Tibial artery (tissue), 4 donors: ENCODE measurements around the gene BEND5.

Source experiments
- DNase-seq, 2 donors: peaks; one replicate each; pipeline ENCODE4 v3.0.0-alpha.2; 2019
- H3K27ac ChIP-seq, 2 donors: fragments of 200-600 bp; sonication (generic) in 1 of 2; 1 replicate in 1 of 2; 2 replicates in 1 of 2; pipeline ENCODE4 v1.5.1; 2018 to 2019; ENCODE audit warnings: mild to moderate bottlenecking in 1 of 2
- H3K27me3 ChIP-seq, 2 donors: fragments of 200-600 bp; sonication (generic) in 1 of 2; one replicate each; pipeline versions ENCODE4 v1.5.1 to v1.6.0; 2016 to 2019
- H3K36me3 ChIP-seq, 3 donors: fragments of 200-600 bp; sonication (generic) in 2 of 3; one replicate each; pipeline ENCODE4 v1.5.1; 2016 to 2019; ENCODE audit warnings: mild to moderate bottlenecking in 2 of 3
- H3K4me1 ChIP-seq, 4 donors: fragments of 200-600 bp; sonication (generic) in 2 of 4; 1 replicate in 3 of 4; 2 replicates in 1 of 4; pipeline ENCODE4 v1.5.1; 2016 to 2019
- H3K4me3 ChIP-seq, 2 donors: fragments of 200-600 bp; sonication (generic) in 1 of 2; 1 replicate in 1 of 2; 2 replicates in 1 of 2; pipeline ENCODE4 v1.5.1; 2018 to 2019; ENCODE audit warnings: mild to moderate bottlenecking in 2 of 2
- H3K9me3 ChIP-seq, 3 donors: fragments of 200-600 bp; sonication (generic) in 1 of 3; one replicate each; pipeline ENCODE4 v1.5.1; 2016 to 2019
- CTCF ChIP-seq, 2 experiments: fragments of 200-600 bp in 1 of 2; fragments of 450-650 bp in 1 of 2; IDR thresholded peaks; one replicate each; pipeline ENCODE4 v1.5.1; 2017 to 2019; ENCODE audit warnings: antibody characterized with exemption in 2 of 2, mild to moderate bottlenecking in 1 of 2, moderate library complexity in 1 of 2
- intact Hi-C: fragments of 100-400 bp; cut with DNase I; formaldehyde crosslinking; loops from one replicate; pipeline ENCODE4 v1.15.0; 2023; ENCODE audit warnings: low total_unique reads

BEND5 gene

GRCh38 chr1:48697066-48697707 is 79.5 kb downstream of the BEND5 start:
- TF ChIP-seq CTCF (IDR thresholded peaks at IDR 0.05) = peak; percentile 78 to 92
- no peaks in the 10 kb centered on the region for H3K9me3 ChIP-seq
- peaks cover 0 to 7% of the 10 kb centered on the region in 2 donors for H3K27me3 ChIP-seq
- no peak overlapping the region for H3K4me3 ChIP-seq
- H3K36me3 ChIP-seq = no peaks in the 10 kb centered on the region
- intact Hi-C loops = loop anchor here (2.0 to 5.0 kb wide), 2 partner anchors 20 to 590 kb away; no protein-coding TSS in a partner anchor
- H3K4me1 ChIP-seq = no peaks in the 10 kb centered on the region
- DNase-seq = peak; percentile 54 to 74
- no peak overlapping the region for H3K27ac ChIP-seq

DNA sequence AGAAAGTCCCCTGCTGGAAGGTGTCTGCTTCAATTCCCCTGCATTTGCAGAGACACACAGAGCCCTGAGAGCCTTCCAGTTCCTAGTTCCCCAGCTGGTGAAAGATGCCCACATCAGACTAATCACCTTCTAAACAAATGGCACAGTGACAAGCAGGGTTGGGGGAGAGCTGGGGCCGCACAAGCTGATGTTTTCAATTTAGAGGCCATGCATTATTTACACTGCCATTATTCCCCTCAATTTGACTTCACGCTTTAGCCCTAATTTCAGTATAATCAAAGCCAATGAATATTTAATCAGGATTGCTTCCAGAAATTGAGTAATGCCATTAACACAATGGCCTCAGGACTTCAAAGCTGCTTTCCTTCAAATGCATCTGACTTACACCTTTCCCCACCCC is 81.5 kb downstream of the BEND5 start:
- no peaks in the 10 kb centered on the region for H3K9me3 ChIP-seq
- H3K36me3 ChIP-seq = no peaks in the 10 kb centered on the region
- H3K4me1 ChIP-seq = no peaks in the 10 kb centered on the region
- no peak overlapping the region for H3K27ac ChIP-seq
- TF ChIP-seq CTCF (IDR thresholded peaks at IDR 0.05) = no peak
- no peak overlapping the region for H3K4me3 ChIP-seq
- peaks cover 0 to 7% of the 10 kb centered on the region in 2 donors for H3K27me3 ChIP-seq
- intact Hi-C loops = loop anchor here (5.0 kb wide), 1 partner anchor 588 kb away; no protein-coding TSS in a partner anchor
- DNase-seq = no peak

DNA sequence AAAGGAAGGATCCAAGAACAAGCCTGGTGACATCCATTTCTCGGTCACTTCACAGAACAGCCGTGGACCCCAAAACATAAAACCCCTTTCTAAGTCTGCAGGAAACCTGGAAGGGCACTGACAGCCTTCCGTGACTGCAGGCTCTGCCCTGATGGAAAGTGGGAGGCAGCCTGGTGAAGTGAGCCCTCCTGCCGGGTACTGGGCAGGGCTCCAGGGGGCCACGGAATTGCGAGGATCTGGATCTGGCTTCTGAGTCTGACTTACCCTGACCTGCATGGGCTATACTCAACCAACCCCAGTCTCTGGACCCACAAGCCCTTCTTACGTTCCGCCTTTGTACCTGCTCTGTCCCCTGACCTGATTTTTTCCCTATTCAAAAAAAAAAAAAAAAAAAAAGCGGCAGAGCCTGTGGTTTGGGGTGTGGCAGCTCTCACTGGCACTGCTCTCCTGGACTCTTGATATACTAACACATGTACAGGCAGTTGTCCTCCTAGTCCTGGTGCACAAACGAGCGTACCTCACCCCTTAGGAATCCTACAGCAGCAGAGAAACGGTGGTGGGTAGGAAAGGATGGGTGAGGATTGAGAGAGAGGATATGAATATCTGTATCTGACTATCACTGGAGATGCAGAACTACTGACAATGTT is 82.9 kb downstream of the BEND5 start:
- Histone ChIP-seq H3K27me3 (peaks cover 0 to 5% of the 10 kb centered on the region in 2 donors), H3K4me1 (no peaks in the 10 kb centered on the region), H3K27ac (no peak overlapping the region), H3K4me3 (no peak overlapping the region), H3K9me3 (no peaks in the 10 kb centered on the region), H3K36me3 (no peaks in the 10 kb centered on the region)
- DNase-seq = no peak
- intact Hi-C loops = no loop called here
- TF ChIP-seq CTCF (IDR thresholded peaks at IDR 0.05) = no peak

DNA sequence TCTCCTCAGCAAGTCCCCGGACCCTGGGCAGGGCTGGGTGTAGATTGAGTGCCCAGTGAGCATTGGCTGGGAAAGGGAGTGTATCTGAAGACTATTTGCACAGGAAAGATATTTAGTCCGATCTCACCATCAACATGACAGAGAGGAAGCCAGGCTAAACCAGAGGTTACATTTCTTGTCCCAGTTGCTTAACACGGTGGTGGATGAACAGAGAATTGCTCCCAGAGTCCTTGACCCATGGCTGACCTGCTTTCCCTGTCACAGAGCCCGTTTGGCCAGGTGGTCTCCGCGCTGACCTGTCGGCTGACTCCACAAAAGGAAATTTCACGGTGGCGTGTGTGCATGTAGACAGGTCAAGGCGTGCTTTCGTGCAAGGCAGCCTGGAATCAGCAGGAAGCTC is 83.5 kb downstream of the BEND5 start:
- no peaks in the 10 kb centered on the region for H3K9me3 ChIP-seq
- H3K36me3 ChIP-seq = no peaks in the 10 kb centered on the region
- no peak overlapping the region for H3K4me3 ChIP-seq
- TF ChIP-seq CTCF (IDR thresholded peaks at IDR 0.05) = no peak
- DNase-seq = no peak
- no peak overlapping the region for H3K27ac ChIP-seq
- intact Hi-C loops = no loop called here
- no peaks in the 10 kb centered on the region for H3K4me1 ChIP-seq
- peaks cover 0 to 3% of the 10 kb centered on the region in 2 donors for H3K27me3 ChIP-seq

GRCh38 chr1:48692235-48692634 is 84.5 kb downstream of the BEND5 start:
- no peak for TF ChIP-seq CTCF (IDR thresholded peaks at IDR 0.05)
- Histone ChIP-seq H3K4me3 (no peak overlapping the region), H3K27ac (no peak overlapping the region), H3K27me3 (peaks cover 0 to 3% of the 10 kb centered on the region in 2 donors), H3K36me3 (no peaks in the 10 kb centered on the region), H3K4me1 (no peaks in the 10 kb centered on the region), H3K9me3 (no peaks in the 10 kb centered on the region)
- intact Hi-C loops = no loop called here
- no peak for DNase-seq
